GM23338 (cell line): Measurements from ENCODE around the gene SORL1. TPM values are rescaled to one million over a fixed set of nuclear protein-coding genes. Genes with fewer than 3 reads are reported as not detected.
A peak's percentile ranks its signal among the peaks of the same experiment; 100 is the strongest.

Experiments
- ATAC-seq: fragments of 200-7000 bp; cut with Tn5 transposase; 3 replicates; pipeline ENCODE4 v1.9.1; 2020
- DNase-seq: peaks from one replicate; pipeline ENCODE4 v3.0.0-alpha.2; 2015; ENCODE audit warnings: low spot score
- H2AFZ ChIP-seq: fragments of 200-600 bp; sonication (generic); 2 replicates; pipeline ENCODE4 v1.8.0; 2016; ENCODE audit warnings: antibody characterized with exemption, mild to moderate bottlenecking, moderate library complexity
- H3F3A ChIP-seq: fragments of 200-600 bp; sonication (generic); replicated peaks from 2 replicates; pipeline ENCODE4 v1.8.0; 2017; ENCODE audit warnings: antibody characterized with exemption, mixed run types, low read depth
- H3K27ac ChIP-seq: fragments of 200-600 bp; sonication (generic); 2 replicates; pipeline ENCODE4 v1.6.1; 2016; ENCODE audit warnings: low read depth
- H3K27me3 ChIP-seq: fragments of 200-600 bp; sonication (generic); 2 replicates; pipeline ENCODE4 v1.8.0; 2016; ENCODE audit warnings: mild to moderate bottlenecking, mixed run types, moderate library complexity; ENCODE audit not compliant: insufficient read depth
- H3K36me3 ChIP-seq: fragments of 200-600 bp; sonication (generic); 2 replicates; pipeline ENCODE4 v1.8.0; 2016; ENCODE audit warnings: mild to moderate bottlenecking; ENCODE audit not compliant: insufficient read depth
- H3K4me1 ChIP-seq: fragments of 200-600 bp; sonication (generic); 2 replicates; pipeline ENCODE4 v1.8.0; 2016; ENCODE audit warnings: mild to moderate bottlenecking, moderate library complexity; ENCODE audit not compliant: insufficient read depth
- H3K4me2 ChIP-seq: fragments of 200-600 bp; sonication (generic); 2 replicates; pipeline ENCODE4 v1.7.1; 2017; ENCODE audit warnings: mixed run types
- H3K4me3 ChIP-seq: fragments of 200-600 bp; sonication (generic); 2 replicates; pipeline ENCODE4 v1.6.1; 2016; ENCODE audit warnings: mixed run types
- H3K79me2 ChIP-seq: fragments of 200-600 bp; sonication (generic); replicated peaks from 2 replicates; pipeline ENCODE4 v1.8.0; 2017; ENCODE audit warnings: mild to moderate bottlenecking; ENCODE audit not compliant: insufficient read depth
- H3K9me2 ChIP-seq: fragments of 200-600 bp; sonication (generic); 2 replicates; pipeline ENCODE4 v1.8.0; 2017; ENCODE audit not compliant: insufficient read depth
- H4K20me1 ChIP-seq: fragments of 200-600 bp; sonication (generic); replicated peaks from 2 replicates; pipeline ENCODE4 v1.8.0; 2017; ENCODE audit warnings: mild to moderate bottlenecking; ENCODE audit not compliant: insufficient read depth
- H3K27ac Mint-ChIP-seq: 2 replicates; pipeline ENCODE4 v1.8.0; 2020; ENCODE audit warnings: inconsistent platforms, mild to moderate bottlenecking, moderate library complexity, mixed read lengths
- H3K27me3 Mint-ChIP-seq: 3 replicates; pipeline ENCODE4 v1.8.0; 2022; ENCODE audit warnings: low read depth, mild to moderate bottlenecking, moderate library complexity, mixed read lengths, inconsistent platforms; ENCODE audit not compliant: insufficient read depth, poor library complexity
- H3K36me3 Mint-ChIP-seq: 3 replicates; pipeline ENCODE4 v1.8.0; 2021; ENCODE audit warnings: low read depth, mild to moderate bottlenecking, inconsistent platforms, moderate library complexity, mixed read lengths
- H3K4me1 Mint-ChIP-seq: 3 replicates; pipeline ENCODE4 v1.8.0; 2020; ENCODE audit warnings: mild to moderate bottlenecking, inconsistent platforms, mixed read lengths
- H3K4me3 Mint-ChIP-seq: 3 replicates; pipeline ENCODE4 v1.8.0; 2021; ENCODE audit warnings: moderate library complexity, mild to moderate bottlenecking, inconsistent platforms, mixed read lengths
- H3K9me3 Mint-ChIP-seq: 3 replicates; pipeline ENCODE4 v1.8.0; 2020; ENCODE audit warnings: moderate library complexity, mild to moderate bottlenecking, inconsistent platforms, mixed read lengths
- CREB1 ChIP-seq: fragments of 250-450 bp; sonication (Bioruptor Pico); IDR thresholded peaks from 2 replicates; pipeline ENCODE4 v1.5.0; 2020; ENCODE audit warnings: low read depth, mild to moderate bottlenecking, moderate library complexity
- ETS1 ChIP-seq: IDR thresholded peaks from 2 replicates; pipeline ENCODE4 v1.6.1; 2016; ENCODE audit warnings: antibody characterized with exemption
- EZH2 ChIP-seq: fragments of 200-600 bp; sonication (generic); IDR thresholded peaks from one replicate; pipeline ENCODE4 v1.8.0; 2017; ENCODE audit warnings: antibody characterized with exemption, mild to moderate bottlenecking, low read depth; ENCODE audit not compliant: unreplicated experiment
- JUNB ChIP-seq: IDR thresholded peaks from one replicate; pipeline ENCODE4 v1.6.1; 2016; ENCODE audit warnings: antibody characterized with exemption; ENCODE audit not compliant: unreplicated experiment
- POLR2AphosphoS5 ChIP-seq: IDR thresholded peaks from 2 replicates; pipeline ENCODE4 v1.6.1; 2016; ENCODE audit warnings: antibody characterized with exemption, low read depth
- ZNF114 ChIP-seq: fragments of 250-450 bp; sonication (Bioruptor Pico); IDR thresholded peaks from 2 replicates; pipeline ENCODE4 v1.5.0; 2020; ENCODE audit warnings: mild to moderate bottlenecking, moderate library complexity
- ZNF331 ChIP-seq: fragments of 250-450 bp; sonication (Bioruptor Pico); IDR thresholded peaks from 2 replicates; pipeline ENCODE4 v1.5.0; 2020; ENCODE audit warnings: low read depth, mild to moderate bottlenecking, moderate library complexity
- polyA plus RNA-seq: library from polyadenylated mRNA; unstranded; fragments of >200 nt; fragmentation: Nextera tagmentation; extraction: Ambion mirVana; gene quantifications from 2 replicates; pipeline ENCODE4 v1.2.1, GENCODE V29; 2016
- total RNA-seq: library from RNA; depleted of rRNA; stranded (reverse); fragments of >200 nt; shearing (Covaris generic); gene quantifications from 2 replicates; pipeline ENCODE4 v1.2.3, GENCODE V29; 2014
- TF ChIP-seq, protein P1 (sequence below), 2 experiments: fragments of 200-600 bp in 1 of 2; sonication (generic) in 1 of 2; conservative IDR thresholded peaks; 2 replicates each; pipeline versions ENCODE4 v1.5.1 to v1.6.1; 2016 to 2017; ENCODE audit warnings: antibody characterized with exemption in 2 of 2, low read depth in 2 of 2, mild to moderate bottlenecking in 2 of 2, moderate library complexity in 1 of 2

Gene SORL1
- total and polyA plus RNA-seq, 2 experiments from 2014 or later: 23.0 to 78.8 TPM

DNA sequence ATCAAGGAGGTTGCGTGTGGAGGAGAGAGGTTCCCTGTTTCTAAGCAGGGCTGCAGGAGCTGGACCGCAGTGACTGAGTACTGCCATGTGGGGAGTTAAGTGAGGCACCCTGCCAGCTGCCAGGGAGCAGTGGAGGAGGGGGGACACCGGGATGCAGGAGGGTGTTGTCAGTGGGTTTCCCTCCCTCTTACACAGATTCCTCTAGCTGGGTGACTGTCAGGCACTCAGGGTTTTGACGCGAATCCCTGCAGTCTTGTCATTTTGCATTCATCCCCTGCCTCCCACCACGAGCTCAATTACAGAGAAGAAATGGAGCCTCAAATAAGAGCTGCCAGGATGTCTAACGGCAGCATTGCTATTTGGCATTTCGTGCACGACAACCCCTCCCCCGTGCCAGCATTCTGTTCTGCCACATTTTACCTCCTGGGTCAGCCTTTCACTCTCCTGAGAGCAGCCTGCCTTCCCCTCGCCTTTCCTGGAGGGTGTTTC, 120.5 kb downstream of the SORL1 start (continued):
- TF ChIP-seq ZNF331 (no peak), CREB1 (CRISPR knock-in tag) (no peak), JUNB (no peak)
- TF ChIP-seq, protein P1, sequence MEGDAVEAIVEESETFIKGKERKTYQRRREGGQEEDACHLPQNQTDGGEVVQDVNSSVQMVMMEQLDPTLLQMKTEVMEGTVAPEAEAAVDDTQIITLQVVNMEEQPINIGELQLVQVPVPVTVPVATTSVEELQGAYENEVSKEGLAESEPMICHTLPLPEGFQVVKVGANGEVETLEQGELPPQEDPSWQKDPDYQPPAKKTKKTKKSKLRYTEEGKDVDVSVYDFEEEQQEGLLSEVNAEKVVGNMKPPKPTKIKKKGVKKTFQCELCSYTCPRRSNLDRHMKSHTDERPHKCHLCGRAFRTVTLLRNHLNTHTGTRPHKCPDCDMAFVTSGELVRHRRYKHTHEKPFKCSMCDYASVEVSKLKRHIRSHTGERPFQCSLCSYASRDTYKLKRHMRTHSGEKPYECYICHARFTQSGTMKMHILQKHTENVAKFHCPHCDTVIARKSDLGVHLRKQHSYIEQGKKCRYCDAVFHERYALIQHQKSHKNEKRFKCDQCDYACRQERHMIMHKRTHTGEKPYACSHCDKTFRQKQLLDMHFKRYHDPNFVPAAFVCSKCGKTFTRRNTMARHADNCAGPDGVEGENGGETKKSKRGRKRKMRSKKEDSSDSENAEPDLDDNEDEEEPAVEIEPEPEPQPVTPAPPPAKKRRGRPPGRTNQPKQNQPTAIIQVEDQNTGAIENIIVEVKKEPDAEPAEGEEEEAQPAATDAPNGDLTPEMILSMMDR (conservative IDR thresholded peaks at IDR 0.05; ENCODE audit: low read depth in 2 of 2): no peak

GRCh38 chr11:121574801-121575200, 122.7 kb downstream of the SORL1 start:
- Mint-ChIP-seq H3K4me1 (peaks cover 9% of the 10 kb centered on the region), H3K36me3 (peaks cover 81% of the 10 kb centered on the region)

GRCh38 chr11:121575250-121575962, 123.3 kb downstream of the SORL1 start:
- ATAC-seq: no peak
- Histone ChIP-seq H3K4me3 (no peak overlapping the region), H3K4me1 (no peaks in the 10 kb centered on the region), H3K27ac (no peak overlapping the region), H3F3A (no peaks in the 10 kb centered on the region), H2AFZ (no peak overlapping the region), H3K36me3 (peaks cover 58% of the 10 kb centered on the region), H4K20me1 (no peaks in the 10 kb centered on the region), H3K9me2 (no peaks in the 10 kb centered on the region), H3K4me2 (no peak overlapping the region), H3K27me3 (no peaks in the 10 kb centered on the region), H3K79me2 (no peaks in the 10 kb centered on the region)
- H3K4me1 Mint-ChIP-seq: peaks cover 8% of the 10 kb centered on the region
- peak overlapping the region; percentile 4; the same call in 1 of the 2 replicates for H3K27ac Mint-ChIP-seq
- peaks cover 10% of the 10 kb centered on the region for H3K9me3 Mint-ChIP-seq
- no peaks in the 10 kb centered on the region for H3K27me3 Mint-ChIP-seq
- H3K36me3 Mint-ChIP-seq: peaks cover 81% of the 10 kb centered on the region
- no peak for DNase-seq
- H3K4me3 Mint-ChIP-seq: no peak overlapping the region
- TF ChIP-seq POLR2AphosphoS5: no peak
- no peak for TF ChIP-seq ETS1
- TF ChIP-seq, protein P1 (conservative IDR thresholded peaks at IDR 0.05; ENCODE audit: low read depth in 2 of 2): no peak
- no peak for TF ChIP-seq CREB1 (CRISPR knock-in tag)

More at GRCh38 chr11:121574801-121575200, 122.7 kb downstream of the SORL1 start:
- no peaks in the 10 kb centered on the region for H3F3A ChIP-seq
- peaks cover 52% of the 10 kb centered on the region for H3K36me3 ChIP-seq
- Mint-ChIP-seq H3K9me3 (peaks cover 4% of the 10 kb centered on the region; the same call in 2 of the 3 replicates), H3K4me3 (no peak overlapping the region), H3K27me3 (no peaks in the 10 kb centered on the region), H3K27ac (no peak overlapping the region)
- H3K9me2 ChIP-seq: no peaks in the 10 kb centered on the region
- no peaks in the 10 kb centered on the region for H3K4me1 ChIP-seq
- TF ChIP-seq ETS1: no peak
- no peak for TF ChIP-seq ZNF114 (CRISPR knock-in tag)
- no peak for TF ChIP-seq EZH2
- TF ChIP-seq JUNB: no peak
- DNase-seq (no peak), ATAC-seq (no peak)
- no peak overlapping the region for H3K4me3 ChIP-seq
- no peak overlapping the region for H3K27ac ChIP-seq
- no peak overlapping the region for H3K4me2 ChIP-seq
- no peaks in the 10 kb centered on the region for H3K79me2 ChIP-seq
- no peak overlapping the region for H2AFZ ChIP-seq
- H3K27me3 ChIP-seq: no peaks in the 10 kb centered on the region
- no peaks in the 10 kb centered on the region for H4K20me1 ChIP-seq
